HG02870 (cell line): ENCODE results near the gene MAP2K5.

ENCODE experiments used
- ATAC-seq: cut with Tn5 transposase; IDR thresholded peaks from one replicate; pipeline ENCODE4 v1.9.1; 2021; ENCODE audit warnings: mild to moderate bottlenecking, moderate library complexity; ENCODE audit not compliant: unreplicated experiment

The MAP2K5 gene

DNA sequence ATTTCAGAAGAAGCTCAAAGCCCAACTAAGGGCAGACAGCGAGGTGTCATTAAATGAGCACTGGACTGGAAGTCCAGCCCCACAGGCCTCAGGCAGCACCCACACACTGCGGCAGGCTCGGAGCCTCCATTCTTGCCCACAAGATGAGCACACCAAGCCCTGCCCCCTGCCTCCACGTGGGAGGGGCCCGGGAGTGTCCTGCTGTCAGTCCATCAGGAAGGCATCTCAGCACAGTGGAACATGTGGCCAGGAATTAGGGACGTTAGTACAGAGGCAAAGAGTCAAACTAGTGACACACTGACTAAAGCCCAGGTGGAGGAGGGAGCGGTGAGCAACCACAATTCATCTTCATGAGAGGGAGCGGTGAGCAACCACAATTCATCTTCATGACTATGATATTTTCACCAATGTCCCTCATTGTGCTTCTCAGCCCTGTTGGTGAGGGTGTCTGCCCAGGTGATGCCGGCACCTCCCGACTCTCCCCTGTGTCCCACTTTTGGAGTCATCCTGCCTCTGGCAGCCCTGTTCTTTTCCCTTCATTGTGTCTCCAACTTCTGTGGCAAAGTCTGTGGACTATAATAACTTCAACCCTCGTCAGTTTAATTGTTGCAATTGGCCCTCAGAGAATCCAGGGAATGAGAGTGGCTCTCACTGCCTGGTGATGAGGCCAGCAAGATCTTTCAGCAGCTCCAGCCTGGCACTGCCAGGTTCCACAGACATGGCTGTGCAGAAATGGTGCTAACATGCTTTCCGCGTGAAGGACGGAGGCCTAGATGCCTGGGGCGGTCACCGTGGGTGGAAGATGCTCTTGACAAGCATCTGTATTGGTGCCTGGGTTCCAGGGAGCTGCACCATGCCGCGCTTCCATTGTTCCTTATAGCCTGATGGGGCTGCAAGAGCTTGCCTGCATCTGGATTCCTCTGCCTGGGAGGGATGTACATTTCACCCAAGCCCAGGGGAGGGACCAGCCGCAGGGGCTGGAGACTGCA, 259.7 kb downstream of the MAP2K5 start:
- ATAC-seq, result no peak

GRCh38 chr15:67803299-67803698, 260.8 kb downstream of the MAP2K5 start:
- no peak for ATAC-seq

- ATAC-seq, result no peak
These were observed 261.7 kb downstream of the MAP2K5 start for GRCh38 chr15:67803996-67804843.

DNA sequence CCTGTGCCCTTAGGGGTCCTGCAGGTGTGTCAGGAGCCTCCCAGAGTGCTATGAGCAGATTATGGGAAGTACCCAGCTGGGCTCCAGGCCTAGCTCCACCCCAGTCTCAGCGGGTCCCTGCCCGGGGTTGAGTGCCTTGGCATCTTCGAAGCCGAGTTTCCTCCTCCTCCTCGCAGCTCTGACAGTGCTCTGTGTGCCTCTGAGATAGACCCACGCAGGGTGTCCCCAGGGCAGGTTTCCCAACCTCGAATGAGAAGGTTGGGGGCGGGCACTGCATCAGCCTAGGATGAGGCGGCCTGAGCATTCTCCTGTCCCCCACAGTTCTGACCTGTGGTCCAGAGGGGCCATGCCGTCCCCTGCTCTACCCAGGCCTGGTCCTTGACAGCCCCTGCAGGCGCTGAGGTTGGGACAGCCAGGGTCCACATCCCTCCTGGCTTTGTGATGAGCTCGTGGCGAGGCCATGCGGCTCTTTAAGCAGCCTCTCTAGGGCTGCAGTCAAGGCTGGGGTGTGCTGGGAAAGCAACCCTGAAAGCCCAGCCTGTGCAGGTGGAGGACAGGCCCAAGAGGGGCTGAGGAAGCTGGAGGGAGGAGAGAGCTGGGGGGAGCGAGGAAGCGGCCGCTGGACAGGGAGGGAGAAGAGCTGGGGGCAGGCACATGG, 262.6 kb downstream of the MAP2K5 start:
- no peak for ATAC-seq

DNA sequence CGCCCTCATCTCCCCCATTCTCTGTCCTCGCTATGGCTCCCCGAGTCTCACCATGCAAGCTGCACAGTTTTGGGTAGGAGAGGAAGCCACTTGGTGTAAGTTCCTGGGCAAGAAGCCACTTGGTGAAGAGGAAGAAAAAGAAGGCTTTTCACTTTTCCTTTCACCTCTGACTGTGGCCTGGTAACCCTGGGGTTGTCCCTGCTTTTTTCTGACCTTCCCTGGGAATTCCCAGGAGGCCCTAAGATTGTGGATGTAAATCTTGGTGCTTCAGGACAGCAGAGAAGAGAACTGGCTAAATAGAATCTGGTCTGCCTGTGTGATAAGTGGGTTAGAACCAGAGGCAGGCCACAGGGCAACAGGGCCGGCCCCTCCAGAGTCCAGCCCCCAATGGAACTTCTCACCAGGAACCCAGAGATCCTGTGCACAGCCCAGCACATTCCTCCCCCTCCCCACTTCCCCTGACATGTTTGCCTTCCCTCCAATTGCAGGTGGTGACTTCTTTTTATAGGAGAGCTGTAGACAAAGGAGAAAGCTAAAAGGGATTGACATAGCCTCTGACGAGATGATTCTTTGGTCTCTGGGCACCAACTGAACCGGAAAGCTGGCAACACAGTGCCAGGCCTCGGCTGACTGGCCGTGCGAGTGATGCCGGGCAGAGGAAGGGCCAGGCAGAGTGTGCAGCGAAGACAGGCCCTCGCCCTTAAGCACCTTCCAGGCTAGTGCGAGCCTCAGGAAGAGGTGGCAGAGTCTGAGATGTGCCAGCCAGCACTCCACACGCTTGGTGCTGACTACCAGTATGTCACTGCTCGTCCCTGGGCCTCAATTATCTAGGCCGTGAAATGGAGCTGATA, 263.4 kb downstream of the MAP2K5 start:
- no peak for ATAC-seq

DNA sequence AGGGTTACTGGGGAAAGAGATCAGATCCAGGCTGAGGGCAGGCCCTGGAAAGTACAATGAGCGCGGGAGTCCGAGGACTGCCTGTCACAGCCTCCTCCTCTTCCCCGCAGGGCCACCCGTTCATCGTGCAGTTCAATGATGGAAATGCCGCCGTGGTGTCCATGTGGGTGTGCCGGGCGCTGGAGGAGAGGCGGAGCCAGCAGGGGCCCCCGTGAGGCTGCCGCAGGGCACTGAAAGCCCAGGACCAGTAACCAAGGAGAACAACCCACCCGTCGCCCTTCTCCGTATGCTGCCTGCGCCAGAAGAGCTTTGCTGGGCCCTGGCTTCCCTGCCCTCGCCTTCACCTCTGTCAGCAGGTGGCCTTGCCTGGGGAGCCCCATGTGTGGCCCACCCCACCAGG, 264.0 kb downstream of the MAP2K5 start:
- no peak for ATAC-seq

- ATAC-seq, result no peak
These were observed 264.6 kb downstream of the MAP2K5 start for GRCh38 chr15:67807141-67807540.

DNA sequence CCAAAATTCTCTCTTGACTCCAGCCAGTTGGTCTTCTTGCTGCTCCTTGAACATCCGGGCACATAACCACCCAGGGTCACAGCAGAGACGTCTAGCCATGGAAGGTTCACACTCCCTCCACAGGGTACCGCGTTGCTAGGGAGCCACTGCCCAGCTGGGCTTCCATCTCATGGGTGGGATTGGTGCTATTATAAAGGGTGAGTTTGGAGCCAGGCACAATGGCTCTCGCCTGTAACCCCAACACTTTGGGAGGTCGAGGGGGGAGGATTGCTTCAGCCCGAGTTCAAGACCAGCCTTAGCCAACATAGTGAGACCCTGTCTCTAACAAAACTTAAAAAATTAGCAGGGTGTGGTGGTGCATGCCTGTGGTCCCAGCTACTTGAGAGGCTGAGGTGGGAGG, 265.3 kb downstream of the MAP2K5 start:
- ATAC-seq, result no peak

DNA sequence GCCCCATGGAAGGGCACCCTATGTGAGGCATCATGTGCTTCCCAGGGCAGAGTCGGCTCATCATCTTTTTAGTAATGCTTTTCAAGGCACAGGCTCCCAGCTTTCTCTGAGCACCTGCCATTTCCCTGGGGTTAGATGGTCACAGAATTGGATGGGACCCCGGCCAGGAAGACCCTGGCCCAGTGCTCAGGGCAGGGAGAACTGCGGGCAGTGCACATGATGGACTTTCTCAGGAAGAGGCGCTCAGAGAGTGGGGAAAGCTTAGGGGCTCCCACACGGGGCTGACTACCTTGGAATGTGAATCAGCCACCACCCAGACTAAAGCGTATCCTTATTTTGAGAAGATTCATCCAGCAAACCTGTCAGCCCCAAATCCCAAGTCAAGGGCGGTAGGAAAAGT, 266.3 kb downstream of the MAP2K5 start:
- no peak for ATAC-seq

GRCh38 chr15:67809441-67809840, 266.9 kb downstream of the MAP2K5 start:
- ATAC-seq, result no peak

GRCh38 chr15:67809866-67810265, 267.4 kb downstream of the MAP2K5 start:
- no peak for ATAC-seq

GRCh38 chr15:67812241-67812644, 269.7 kb downstream of the MAP2K5 start:
- no peak for ATAC-seq

GRCh38 chr15:67813104-67813634, 270.7 kb downstream of the MAP2K5 start:
- ATAC-seq, result no peak

DNA sequence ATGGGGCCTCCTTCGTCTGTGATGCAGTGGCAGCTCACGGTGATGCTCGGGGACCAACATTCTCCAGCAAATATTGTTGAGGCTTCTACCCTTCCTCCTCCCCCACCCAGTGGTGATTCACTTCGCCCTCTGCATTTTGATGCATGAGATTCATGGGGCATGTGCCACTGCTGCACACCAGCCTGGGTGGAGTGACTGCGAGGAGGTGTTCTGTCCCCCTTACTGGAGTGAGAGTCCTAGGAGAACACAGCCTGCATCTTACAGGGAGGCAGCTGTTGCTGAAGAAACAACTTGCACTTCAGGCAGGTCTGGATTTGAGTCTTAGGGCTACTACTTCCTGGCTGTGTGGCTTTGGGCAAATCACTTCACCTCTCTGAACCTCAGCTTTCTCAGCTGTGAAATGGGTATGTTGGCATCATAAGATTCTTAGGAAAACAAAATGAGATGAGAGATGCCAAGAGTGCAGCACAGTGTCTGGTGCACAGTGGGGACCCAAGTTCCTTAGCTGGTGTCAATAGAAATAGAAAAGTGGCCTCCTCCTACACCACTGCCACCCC, 272.6 kb downstream of the MAP2K5 start:
- no peak for ATAC-seq

DNA sequence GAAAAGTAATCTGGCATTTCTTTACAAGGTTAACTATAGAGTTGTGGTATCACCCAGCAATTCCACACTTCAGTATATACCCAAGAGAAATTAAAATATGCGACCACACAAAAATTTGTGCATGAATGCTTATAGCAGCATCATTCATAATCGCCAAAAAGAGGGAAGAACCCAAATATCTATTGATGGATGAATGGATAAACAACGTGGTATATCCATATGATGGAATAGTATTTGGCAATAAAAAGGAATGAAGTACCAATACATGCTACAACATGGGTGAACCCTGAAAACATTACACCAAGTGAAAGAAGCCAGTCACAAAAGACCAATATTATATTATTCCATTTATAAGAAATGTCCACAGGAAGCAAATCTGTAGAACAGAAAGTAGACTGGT, 274.2 kb downstream of the MAP2K5 start:
- ATAC-seq, result no peak

- no peak for ATAC-seq
These were observed 276.0 kb downstream of the MAP2K5 start for GRCh38 chr15:67818464-67818863.

DNA sequence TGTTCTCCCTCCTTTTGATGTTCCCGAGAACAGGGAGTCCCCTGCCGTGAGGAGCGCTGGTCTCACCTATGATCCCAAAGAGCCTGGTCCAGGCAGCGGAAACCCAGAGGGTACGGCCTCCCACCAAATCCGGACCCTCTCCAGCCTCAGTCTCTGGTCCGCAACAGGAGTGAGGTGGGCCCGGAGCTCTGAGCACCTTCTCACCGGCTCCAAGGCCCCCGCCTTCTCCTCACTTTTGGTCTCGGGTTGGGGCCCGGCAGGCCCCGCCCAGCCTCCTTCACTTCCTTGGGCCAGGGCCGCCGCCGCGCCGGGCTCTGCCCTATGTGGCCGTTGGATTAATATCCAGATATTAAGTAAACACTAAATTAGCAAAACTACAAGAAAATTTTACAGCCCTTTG, 277.1 kb downstream of the MAP2K5 start:
- no peak for ATAC-seq

DNA sequence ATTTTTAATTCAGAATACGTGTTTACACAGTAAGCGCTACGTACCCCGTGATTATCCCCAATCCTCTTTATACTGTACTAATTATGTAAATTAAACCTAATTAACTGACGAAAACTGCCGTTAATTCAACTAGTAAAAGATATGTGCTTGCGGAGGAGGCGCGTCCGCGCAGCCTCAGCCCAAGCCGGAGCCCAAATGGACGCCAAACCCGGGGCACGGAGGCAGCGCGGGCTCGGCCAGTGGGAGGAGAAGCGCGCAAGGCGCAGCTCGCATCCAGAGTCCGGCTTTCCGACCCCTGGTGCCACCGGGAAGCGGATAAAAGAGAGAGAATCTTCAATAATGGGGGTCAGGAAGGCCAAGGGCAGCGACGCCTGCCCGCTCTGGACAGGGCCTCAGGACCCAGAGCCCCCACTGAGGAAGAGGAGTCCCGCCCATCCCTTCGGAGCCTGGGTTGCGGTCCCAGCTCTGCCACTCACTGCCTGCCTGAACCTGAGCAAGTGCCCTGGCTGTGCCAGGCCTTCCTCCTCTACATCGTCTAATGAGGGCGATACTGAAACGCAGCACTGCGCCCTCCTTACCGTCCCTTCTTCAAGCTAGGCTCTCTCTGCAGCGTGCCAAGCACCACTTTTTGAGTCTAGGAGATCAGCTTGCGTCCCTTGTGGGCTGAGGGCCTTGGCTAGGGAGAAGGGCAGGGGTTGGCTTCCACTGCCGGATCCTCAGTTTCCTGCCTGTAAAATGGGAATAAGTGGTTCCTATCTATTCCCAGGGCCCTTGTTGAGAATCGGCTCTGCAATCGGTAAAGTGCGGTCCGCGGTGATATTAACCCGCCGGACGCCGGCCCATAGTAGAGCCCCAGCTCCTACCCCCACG, 277.9 kb downstream of the MAP2K5 start:
- ATAC-seq, result no peak
